HepG2 (cell line): ENCODE measurements around the gene MTPN. TPM values are rescaled to one million over a fixed set of nuclear protein-coding genes. Genes with fewer than 3 reads are reported as not detected.

Source experiments
- ATAC-seq: fragments of 200-7000 bp; cut with Tn5 transposase; 3 replicates; pipeline ENCODE4 v1.9.1; 2020; ENCODE audit warnings: mild to moderate bottlenecking, moderate library complexity
- BruUV-seq: library from RNA; stranded (reverse); fragments of 400-500 nt; replicated peaks from 2 replicates; lab custom pipeline; 2021; lab: Mats Ljungman, UMichigan
- CTCF ChIA-PET: fragments of 300-600 bp; formaldehyde crosslinking; extraction: SDS; loops from one replicate; lab custom pipeline; 2021; ENCODE audit warnings: low total read pairs, inconsistent platforms, low intra/inter-chr PET ratio; lab: Yijun Ruan, JAX
- POLR2A ChIA-PET: fragments of 350-600 bp; sonication (Branson Sonifier 250); formaldehyde crosslinking; loops from one replicate; lab custom pipeline; 2020; ENCODE audit warnings: antibody characterized with exemption, inconsistent platforms; lab: Yijun Ruan, JAX
- DNase-seq: peaks from one replicate; pipeline ENCODE4 v3.0.0-alpha.2; 2015; ENCODE audit warnings: low spot score
- FAIRE-seq: peaks from 3 replicates; lab custom pipeline; 2011; peaks lifted over from hg19 to GRCh38; lab: Jason Lieb, UNC
- H2AFZ ChIP-seq: one replicate; pipeline ENCODE4 v1.6.1; 2011; ENCODE audit warnings: low read length, inconsistent platforms
- H3K27ac ChIP-seq: fragments of 300-600 bp; 3 replicates; pipeline ENCODE4 v1.8.0; 2011; ENCODE audit warnings: mixed run types, mild to moderate bottlenecking, mixed read lengths, low read length, inconsistent platforms; ENCODE audit not compliant: insufficient read depth; ENCODE audit errors: extremely low read length
- H3K27me3 ChIP-seq, 2 experiments: fragments of 200-600 bp in 1 of 2; 2 replicates in 1 of 2; 3 replicates in 1 of 2; pipeline versions ENCODE4 v1.6.0 to v1.8.0; 2011; ENCODE audit warnings: low read length in 2 of 2, mild to moderate bottlenecking in 2 of 2, moderate library complexity in 2 of 2, inconsistent platforms in 1 of 2; ENCODE audit not compliant: insufficient read depth in 2 of 2, control insufficient read depth in 1 of 2
- H3K36me3 ChIP-seq, 2 experiments: fragments of 200-600 bp in 1 of 2; replicated peaks in 1 of 2; 2 replicates in 1 of 2; 3 replicates in 1 of 2; pipeline versions ENCODE4 v1.5.1 to v1.8.0; 2011; ENCODE audit warnings: low read length in 2 of 2, inconsistent platforms in 1 of 2; ENCODE audit not compliant: insufficient read depth in 2 of 2, control insufficient read depth in 1 of 2
- H3K4me1 ChIP-seq: 2 replicates; pipeline ENCODE4 v1.5.1; 2012; ENCODE audit warnings: low read length, inconsistent platforms; ENCODE audit not compliant: insufficient read depth
- H3K4me2 ChIP-seq: 2 replicates; pipeline ENCODE4 v1.6.0; 2011; ENCODE audit warnings: low read depth, low read length, inconsistent platforms
- H3K4me3 ChIP-seq, 3 experiments: fragments of 200-600 bp in 1 of 3; sonication (generic), shearing (Covaris generic) in 1 of 3; replicated peaks in 1 of 3; 2 replicates each; pipeline ENCODE4 v1.5.1; 2011 to 2016; ENCODE audit warnings: low read length in 3 of 3, inconsistent platforms in 2 of 3, low read depth in 2 of 3, mild to moderate bottlenecking in 2 of 3, control low read depth in 1 of 3, mixed read lengths in 1 of 3; ENCODE audit not compliant: insufficient read depth in 1 of 3
- H3K79me2 ChIP-seq: one replicate; pipeline ENCODE4 v1.6.1; 2011; ENCODE audit warnings: low read length, inconsistent platforms; ENCODE audit not compliant: insufficient read depth
- H3K9ac ChIP-seq: 2 replicates; pipeline ENCODE4 v1.6.0; 2011; ENCODE audit warnings: mild to moderate bottlenecking, low read depth, low read length, inconsistent platforms; ENCODE audit not compliant: insufficient read depth
- H3K9me3 ChIP-seq: 2 replicates; pipeline ENCODE4 v1.5.1; 2012; ENCODE audit warnings: mild to moderate bottlenecking, low read length
- H4K20me1 ChIP-seq: 2 replicates; pipeline ENCODE4 v1.6.0; 2011; ENCODE audit warnings: inconsistent platforms, mild to moderate bottlenecking, low read length, moderate library complexity; ENCODE audit not compliant: insufficient read depth
- PRDM15 ChIP-seq: sonication (generic); formaldehyde crosslinking; IDR thresholded peaks from 2 replicates; pipeline ENCODE4 v1.4.0; 2020; ENCODE audit warnings: missing genetic modification reagents
- SMARCE1 ChIP-seq: fragments of 450-650 bp; IDR thresholded peaks from 2 replicates; pipeline ENCODE4 v1.6.1; 2017; ENCODE audit warnings: borderline replicate concordance
- SOX13 ChIP-seq, 3 experiments: fragments of 450-650 bp in 1 of 3; sonication (generic) in 1 of 3; formaldehyde crosslinking in 1 of 3; IDR thresholded peaks in 2 of 3; conservative IDR thresholded peaks in 1 of 3; 2 replicates each; pipeline versions ENCODE4 v1.5.0 to v1.6.1; 2016 to 2020; ENCODE audit warnings: antibody characterized with exemption in 1 of 3, mild to moderate bottlenecking in 1 of 3, missing compliant biosample characterization in 1 of 3, missing genetic modification reagents in 1 of 3, moderate library complexity in 1 of 3
- SYNCRIP ChIP-seq: fragments of 200-400 bp; formaldehyde crosslinking; IDR thresholded peaks from 2 replicates; pipeline ENCODE4 v1.6.1; 2018; ENCODE audit warnings: mild to moderate bottlenecking, low read depth, low read length; ENCODE audit not compliant: insufficient read depth
- ZNF225 ChIP-seq: sonication (generic); formaldehyde crosslinking; IDR thresholded peaks from 2 replicates; pipeline ENCODE4 v1.4.0; 2020; ENCODE audit warnings: mild to moderate bottlenecking, missing genetic modification reagents
- ZNF326 ChIP-seq: sonication (generic); formaldehyde crosslinking; IDR thresholded peaks from 2 replicates; pipeline ENCODE4 v1.4.0; 2020; ENCODE audit warnings: missing genetic modification reagents, borderline replicate concordance
- WGBS: methylation state at CpG from one replicate; pipeline ENCODE4 v1.1.6; 2017; ENCODE audit warnings: low lambda C conversion rate; 5-methylcytosine and 5-hydroxymethylcytosine counted together
- in situ Hi-C: cut with HindIII; loops from 2 replicates; pipeline ENCODE4 v1.10.0; 2017; ENCODE audit warnings: low pct_unique_long_range_greater_than_20kb; ENCODE audit not compliant: extremely low pct_ligation_motif_present
- intact Hi-C: fragments of 100-400 bp; cut with micrococcal nuclease; formaldehyde crosslinking; loops from one replicate; pipeline ENCODE4 v1.10.0; 2022; ENCODE audit not compliant: unreplicated experiment
- polyA plus RNA-seq, 8 experiments: library from polyadenylated mRNA; depleted of rRNA in 3 of 8; stranded (reverse) in 7 of 8; unstranded in 1 of 8; fragments of >200 nt; fragmentation: Illumina TruSeq in 4 of 8; extraction: Trizol in 4 of 8; gene quantifications; 2 replicates each; pipeline versions ENCODE4 v1.2.1 to v1.2.3, GENCODE V29; 2011 to 2016; ENCODE audit warnings: low read depth in 4 of 8, missing spikeins in 1 of 8, mixed read lengths in 1 of 8; ENCODE audit not compliant: insufficient read depth in 1 of 8
- total RNA-seq, 5 experiments: library from RNA; depleted of rRNA; stranded (reverse); fragments of >200 nt; fragmentation: Illumina TruSeq; extraction: Trizol; gene quantifications; 2 replicates each; pipeline ENCODE4 v1.2.3, GENCODE V29; 2016; ENCODE audit warnings: low read depth in 1 of 5

The MTPN gene
- total and polyA plus RNA-seq, 2 of the 13 experiments (the other 11 are each of a cell fraction or from before 2014, with no cell fraction given), result 31.1 to 71.7 TPM

GRCh38 chr7:135936497-135937217 lies 40.5 kb downstream of the MTPN start:
- H3K9me3 ChIP-seq, result no peaks in the 10 kb centered on the region
- no peak overlapping the region for H2AFZ ChIP-seq
- DNase-seq, result no peak
- H4K20me1 ChIP-seq, result no peaks in the 10 kb centered on the region
- H3K9ac ChIP-seq, result no peak overlapping the region
- ChIA-PET CTCF (no interaction called here), POLR2A (no interaction called here)
- no TSS peak for BruUV-seq
- no peak overlapping the region for H3K4me3 ChIP-seq
- no peaks in the 10 kb centered on the region for H3K27me3 ChIP-seq
- 90% methylated on average over 2 of the region's 2 CpGs for WGBS
- FAIRE-seq, result no peak
- H3K79me2 ChIP-seq, result peaks cover 7% of the 10 kb centered on the region
- intact Hi-C loops, result no loop called here
- ATAC-seq, result no peak
- H3K36me3 ChIP-seq, result peaks cover 0 to 1% of the 10 kb centered on the region in 2 experiments; a peak in 1 of 5 replicates
- H3K4me2 ChIP-seq, result no peak overlapping the region
- in situ Hi-C loops, result no loop called here
- H3K4me1 ChIP-seq, result no peaks in the 10 kb centered on the region
- no peak overlapping the region for H3K27ac ChIP-seq
- TF ChIP-seq SYNCRIP, result no peak
- no peak for TF ChIP-seq SMARCE1
- no peak for TF ChIP-seq PRDM15 (CRISPR knock-in tag)
- no peak for TF ChIP-seq ZNF326 (CRISPR knock-in tag)
- TF ChIP-seq ZNF225 (CRISPR knock-in tag), result no peak
- TF ChIP-seq SOX13 (IDR thresholded peaks at IDR 0.05), result no peak
- no peak for TF ChIP-seq SOX13 (CRISPR knock-in tag; conservative IDR thresholded peaks at IDR 0.05 in 1 of 2, IDR thresholded peaks at IDR 0.05 in 1 of 2)
